Measurements from ENCODE around the gene GPR179. TPM values are rescaled to one million over a fixed set of nuclear protein-coding genes. Genes with fewer than 3 reads are reported as not detected.

GPR179 gene, protein sequence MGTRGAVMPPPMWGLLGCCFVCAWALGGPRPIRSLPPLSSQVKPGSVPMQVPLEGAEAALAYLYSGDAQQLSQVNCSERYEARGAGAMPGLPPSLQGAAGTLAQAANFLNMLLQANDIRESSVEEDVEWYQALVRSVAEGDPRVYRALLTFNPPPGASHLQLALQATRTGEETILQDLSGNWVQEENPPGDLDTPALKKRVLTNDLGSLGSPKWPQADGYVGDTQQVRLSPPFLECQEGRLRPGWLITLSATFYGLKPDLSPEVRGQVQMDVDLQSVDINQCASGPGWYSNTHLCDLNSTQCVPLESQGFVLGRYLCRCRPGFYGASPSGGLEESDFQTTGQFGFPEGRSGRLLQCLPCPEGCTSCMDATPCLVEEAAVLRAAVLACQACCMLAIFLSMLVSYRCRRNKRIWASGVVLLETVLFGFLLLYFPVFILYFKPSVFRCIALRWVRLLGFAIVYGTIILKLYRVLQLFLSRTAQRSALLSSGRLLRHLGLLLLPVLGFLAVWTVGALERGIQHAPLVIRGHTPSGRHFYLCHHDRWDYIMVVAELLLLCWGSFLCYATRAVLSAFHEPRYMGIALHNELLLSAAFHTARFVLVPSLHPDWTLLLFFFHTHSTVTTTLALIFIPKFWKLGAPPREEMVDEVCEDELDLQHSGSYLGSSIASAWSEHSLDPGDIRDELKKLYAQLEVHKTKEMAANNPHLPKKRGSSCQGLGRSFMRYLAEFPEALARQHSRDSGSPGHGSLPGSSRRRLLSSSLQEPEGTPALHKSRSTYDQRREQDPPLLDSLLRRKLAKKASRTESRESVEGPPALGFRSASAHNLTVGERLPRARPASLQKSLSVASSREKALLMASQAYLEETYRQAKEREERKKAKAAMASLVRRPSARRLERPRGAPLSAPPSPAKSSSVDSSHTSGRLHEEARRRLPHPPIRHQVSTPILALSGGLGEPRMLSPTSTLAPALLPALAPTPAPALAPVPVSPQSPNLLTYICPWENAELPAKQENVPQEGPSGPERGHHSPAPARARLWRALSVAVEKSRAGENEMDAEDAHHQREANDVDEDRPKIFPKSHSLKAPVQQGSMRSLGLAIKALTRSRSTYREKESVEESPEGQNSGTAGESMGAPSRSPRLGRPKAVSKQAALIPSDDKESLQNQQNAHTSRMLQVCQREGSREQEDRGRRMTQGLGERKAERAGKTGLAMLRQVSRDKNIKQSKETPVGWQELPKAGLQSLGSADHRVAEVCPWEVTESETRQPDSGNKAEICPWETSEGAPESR (N-terminal part only)
- not detected for total RNA-seq

DNA sequence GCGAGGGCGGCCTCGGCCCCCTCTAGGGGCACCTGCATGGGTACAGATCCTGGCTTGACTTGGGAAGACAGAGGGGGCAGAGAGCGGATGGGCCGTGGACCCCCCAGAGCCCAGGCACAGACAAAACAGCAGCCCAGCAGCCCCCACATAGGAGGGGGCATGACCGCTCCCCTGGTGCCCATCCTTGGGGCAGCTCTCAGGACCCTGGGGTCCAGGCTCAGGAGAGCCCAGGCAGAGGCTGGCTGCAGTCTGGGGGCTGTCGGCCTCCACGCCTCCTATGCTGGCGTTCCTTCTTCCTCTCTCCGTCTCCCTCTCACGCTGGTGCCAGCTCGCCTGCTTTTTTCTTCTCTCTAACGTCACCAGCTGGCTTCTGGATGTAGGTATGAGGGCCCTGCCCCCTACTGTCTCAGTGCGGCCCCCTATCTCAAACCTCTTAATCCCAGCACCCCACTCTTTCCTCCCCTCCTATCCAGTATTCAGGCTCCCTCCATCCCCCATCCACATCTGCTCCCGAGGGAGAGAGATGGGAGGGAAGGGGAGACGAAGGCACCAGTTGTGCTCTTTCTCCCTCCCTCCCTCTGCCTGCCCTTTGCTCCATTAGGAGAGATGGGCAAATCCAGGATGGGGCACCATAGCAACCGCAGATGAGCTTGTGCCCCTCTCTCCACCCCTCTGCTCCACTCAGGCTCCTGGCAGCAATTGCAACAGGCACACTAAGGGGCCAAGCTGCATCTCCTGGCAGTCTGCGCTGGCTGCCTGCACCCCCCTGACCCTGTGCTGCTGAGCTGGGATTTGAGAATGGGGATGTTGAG, at the start of gene GPR179:
TSS of gene GPR179 (minus strand) at position 349 of the 812 bp plus-strand sequence. CDS start at position 182, 167 bp downstream.
- no peak for DNase-seq (ENCODE audit: extremely low spot score in 2 of 2)
- no peaks in the 10 kb centered on the region for H3K9me3 ChIP-seq
- H3K27me3 ChIP-seq, result no peaks in the 10 kb centered on the region
- no peaks in the 10 kb centered on the region for H3K4me1 ChIP-seq
- H3K27ac ChIP-seq, result no peak within 1 kb of the TSS
- TF ChIP-seq POLR2A (IDR thresholded peaks at IDR 0.05), result no peak
- TF ChIP-seq, protein P1, sequence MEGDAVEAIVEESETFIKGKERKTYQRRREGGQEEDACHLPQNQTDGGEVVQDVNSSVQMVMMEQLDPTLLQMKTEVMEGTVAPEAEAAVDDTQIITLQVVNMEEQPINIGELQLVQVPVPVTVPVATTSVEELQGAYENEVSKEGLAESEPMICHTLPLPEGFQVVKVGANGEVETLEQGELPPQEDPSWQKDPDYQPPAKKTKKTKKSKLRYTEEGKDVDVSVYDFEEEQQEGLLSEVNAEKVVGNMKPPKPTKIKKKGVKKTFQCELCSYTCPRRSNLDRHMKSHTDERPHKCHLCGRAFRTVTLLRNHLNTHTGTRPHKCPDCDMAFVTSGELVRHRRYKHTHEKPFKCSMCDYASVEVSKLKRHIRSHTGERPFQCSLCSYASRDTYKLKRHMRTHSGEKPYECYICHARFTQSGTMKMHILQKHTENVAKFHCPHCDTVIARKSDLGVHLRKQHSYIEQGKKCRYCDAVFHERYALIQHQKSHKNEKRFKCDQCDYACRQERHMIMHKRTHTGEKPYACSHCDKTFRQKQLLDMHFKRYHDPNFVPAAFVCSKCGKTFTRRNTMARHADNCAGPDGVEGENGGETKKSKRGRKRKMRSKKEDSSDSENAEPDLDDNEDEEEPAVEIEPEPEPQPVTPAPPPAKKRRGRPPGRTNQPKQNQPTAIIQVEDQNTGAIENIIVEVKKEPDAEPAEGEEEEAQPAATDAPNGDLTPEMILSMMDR (IDR thresholded peaks at IDR 0.05), result no peak
- TF ChIP-seq POLR2AphosphoS5 (IDR thresholded peaks at IDR 0.05; ENCODE audit: insufficient read depth in 1 of 2, low read depth in 1 of 2), result no peak
- no peaks in the 10 kb centered on the region for H3K36me3 ChIP-seq
- intact Hi-C loops (cut with DNase I), result no loop called here
- no peak within 1 kb of the TSS for H3K4me3 ChIP-seq

DNA sequence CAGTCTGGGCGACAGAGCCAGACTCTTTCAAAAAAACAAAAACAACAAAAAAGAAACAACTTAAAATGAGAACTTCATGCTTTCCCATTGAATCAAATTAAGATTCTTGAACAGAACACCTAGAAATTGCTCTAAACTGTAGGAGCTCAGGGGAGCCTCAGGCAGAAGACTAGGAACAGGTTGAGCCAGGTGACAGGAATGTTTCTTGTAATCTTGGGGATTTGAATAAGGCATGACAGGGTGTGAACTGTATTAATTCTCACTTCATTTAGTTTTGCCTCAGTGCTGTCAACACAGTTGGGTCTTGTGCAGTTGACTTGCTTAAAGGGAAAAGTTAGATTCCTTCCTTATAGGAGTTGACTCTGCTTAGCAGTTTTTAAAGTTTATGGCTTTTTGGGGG, 35.7 kb upstream of the GPR179 start:
- H3K27me3 ChIP-seq, result no peaks in the 10 kb centered on the region
- TF ChIP-seq POLR2A (IDR thresholded peaks at IDR 0.05), result no peak
- TF ChIP-seq, protein P1 (IDR thresholded peaks at IDR 0.05), result no peak
- TF ChIP-seq POLR2AphosphoS5 (IDR thresholded peaks at IDR 0.05; ENCODE audit: insufficient read depth in 1 of 2, low read depth in 1 of 2), result no peak
- no peaks in the 10 kb centered on the region for H3K4me1 ChIP-seq
- H3K4me3 ChIP-seq, result no peak overlapping the region
- no peak overlapping the region for H3K27ac ChIP-seq
- H3K36me3 ChIP-seq, result peaks cover 0 to 34% of the 10 kb centered on the region in 2 donors
- H3K9me3 ChIP-seq, result no peaks in the 10 kb centered on the region
- DNase-seq (ENCODE audit: extremely low spot score in 2 of 2), result no peak
- intact Hi-C loops (cut with DNase I), result no loop called here

DNA sequence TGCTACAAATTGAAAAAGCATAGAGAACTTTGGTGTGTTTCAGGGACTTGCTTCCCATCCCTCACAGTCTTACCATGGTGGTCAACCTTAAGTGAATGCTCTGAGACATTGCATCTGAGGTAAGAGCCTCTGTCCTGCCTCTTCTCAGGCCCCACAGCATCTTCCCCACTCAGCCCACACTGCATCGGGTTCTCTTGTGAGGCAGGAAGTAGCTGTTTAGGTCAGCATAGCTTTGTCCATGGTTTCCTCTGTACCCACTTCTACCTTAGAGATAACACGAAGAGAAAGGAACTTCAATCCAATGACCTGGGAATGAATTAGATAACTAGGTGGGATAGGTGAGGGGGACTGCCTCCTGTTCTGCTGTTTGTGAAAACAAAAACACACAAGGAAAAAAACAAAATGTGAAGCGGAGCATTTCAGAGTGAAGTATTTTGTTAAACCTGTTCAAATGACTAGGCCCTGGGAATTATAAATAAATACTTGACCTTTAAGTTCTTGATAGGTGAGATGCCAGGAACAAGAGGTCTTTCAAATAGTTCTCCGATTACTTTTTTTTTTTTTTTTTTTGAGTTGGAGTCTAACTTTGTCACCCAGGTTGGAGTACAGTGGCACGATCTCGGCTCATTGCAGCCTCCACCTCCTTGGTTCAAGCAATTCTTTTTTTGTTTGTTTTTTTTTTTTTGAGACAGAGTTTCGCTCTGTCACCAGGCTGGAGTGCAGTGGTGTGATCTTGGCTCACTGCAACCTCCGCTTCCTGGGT, 25.5 kb upstream of the GPR179 start:
- H3K9me3 ChIP-seq, result no peaks in the 10 kb centered on the region
- H3K36me3 ChIP-seq, result peaks cover 0 to 60% of the 10 kb centered on the region in 2 donors
- intact Hi-C loops (cut with DNase I), result no loop called here
- no peak overlapping the region for H3K27ac ChIP-seq
- no peaks in the 10 kb centered on the region for H3K27me3 ChIP-seq
- H3K4me1 ChIP-seq, result no peaks in the 10 kb centered on the region
- no peak for DNase-seq (ENCODE audit: extremely low spot score in 2 of 2)
- no peak overlapping the region for H3K4me3 ChIP-seq
- TF ChIP-seq POLR2A (IDR thresholded peaks at IDR 0.05), result no peak
- TF ChIP-seq, protein P1 (IDR thresholded peaks at IDR 0.05), result no peak
- TF ChIP-seq POLR2AphosphoS5 (IDR thresholded peaks at IDR 0.05; ENCODE audit: insufficient read depth in 1 of 2, low read depth in 1 of 2), result no peak

DNA sequence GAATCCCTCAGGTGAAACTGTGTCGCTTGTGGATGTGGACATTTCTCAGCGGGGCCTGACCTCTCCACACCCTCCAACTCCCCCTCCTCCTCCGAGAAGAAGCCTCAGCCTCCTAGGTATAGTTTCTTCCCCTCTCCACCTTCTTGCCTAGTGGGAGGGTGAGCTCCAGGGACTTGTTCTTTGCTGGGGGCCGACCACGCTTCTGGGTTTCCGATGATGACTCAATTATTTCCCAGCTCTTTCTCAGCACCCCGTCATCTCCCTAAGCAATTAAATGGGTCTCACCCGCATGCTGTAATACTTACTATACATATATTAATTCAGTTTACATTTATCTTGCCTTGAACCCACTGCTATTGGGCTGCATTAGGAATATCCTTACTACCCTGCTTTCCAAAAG, 21.0 kb upstream of the GPR179 start:
- intact Hi-C loops (cut with DNase I), result no loop called here

More for the DNA sequence above, 21.0 kb upstream of the GPR179 start:
- no peak for DNase-seq (ENCODE audit: extremely low spot score in 2 of 2)
- Histone ChIP-seq H3K4me3 (no peak overlapping the region), H3K27ac (no peak overlapping the region), H3K4me1 (peaks cover 6% of the 10 kb centered on the region), H3K27me3 (no peaks in the 10 kb centered on the region), H3K9me3 (no peaks in the 10 kb centered on the region), H3K36me3 (peaks cover 0 to 41% of the 10 kb centered on the region in 2 donors)
- TF ChIP-seq, protein P1 (IDR thresholded peaks at IDR 0.05), result no peak
- no peak for TF ChIP-seq POLR2AphosphoS5 (IDR thresholded peaks at IDR 0.05; ENCODE audit: insufficient read depth in 1 of 2, low read depth in 1 of 2)
- no peak for TF ChIP-seq POLR2A (IDR thresholded peaks at IDR 0.05)

Measured in vagina (tissue), 2 donors.